Esophagus (tissue), 2 donors: ENCODE measurements around the gene OR6N1. TPM values are rescaled to one million over a fixed set of nuclear protein-coding genes. Genes with fewer than 3 reads are reported as not detected.

Source experiments
- H3K27ac ChIP-seq, 2 donors: one replicate each; pipeline ENCODE4 v1.5.1; 2013; ENCODE audit warnings: low read depth in 2 of 2, mild to moderate bottlenecking in 2 of 2, inconsistent platforms in 1 of 2, low read length in 1 of 2, moderate library complexity in 1 of 2
- H3K27me3 ChIP-seq, 2 donors: one replicate each; pipeline ENCODE4 v1.6.1; 2013; ENCODE audit warnings: low read length in 2 of 2, control low read depth in 1 of 2, mild to moderate bottlenecking in 1 of 2; ENCODE audit not compliant: insufficient read depth in 2 of 2, control insufficient read depth in 1 of 2
- H3K36me3 ChIP-seq, 2 donors: one replicate each; pipeline ENCODE4 v1.6.1; 2013; ENCODE audit warnings: low read length in 1 of 2; ENCODE audit not compliant: control insufficient read depth in 2 of 2, insufficient read depth in 2 of 2
- H3K4me1 ChIP-seq, 2 donors: one replicate each; pipeline ENCODE4 v1.6.1; 2013; ENCODE audit warnings: low read length in 1 of 2; ENCODE audit not compliant: control insufficient read depth in 2 of 2, insufficient read depth in 2 of 2
- H3K4me3 ChIP-seq, 2 donors: one replicate each; pipeline ENCODE4 v1.5.1; 2013; ENCODE audit warnings: low read length in 2 of 2, mild to moderate bottlenecking in 2 of 2, low read depth in 1 of 2, moderate library complexity in 1 of 2
- H3K9me3 ChIP-seq, 2 donors: one replicate each; pipeline ENCODE4 v1.6.1; 2013; ENCODE audit warnings: mild to moderate bottlenecking in 2 of 2, low read depth in 1 of 2, low read length in 1 of 2, moderate library complexity in 1 of 2; ENCODE audit not compliant: control insufficient read depth in 2 of 2, insufficient read depth in 1 of 2
- WGBS, 2 donors: extraction: QIAGEN DNeasy Blood & Tissue Kit; methylation state at CpG; one replicate each; pipeline ENCODE4 v1.1.7; 2013; 5-methylcytosine and 5-hydroxymethylcytosine counted together
- polyA plus RNA-seq, 2 donors: library from polyadenylated mRNA; stranded (reverse); fragments of 200-250 nt; gene quantifications; one replicate each; pipeline ENCODE4 v1.2.3, GENCODE V29; 2013
- donor health status: healthy with polysubstance abuse.
- donor health status: Bipolar disorder and iron deficiency.

OR6N1 gene
- polyA plus RNA-seq, 2 donors = not detected

- Histone ChIP-seq H3K27ac (no peak overlapping the region), H3K27me3 (no peaks in the 10 kb centered on the region), H3K4me3 (no peak overlapping the region), H3K4me1 (no peaks in the 10 kb centered on the region), H3K36me3 (no peaks in the 10 kb centered on the region), H3K9me3 (no peaks in the 10 kb centered on the region)
- 87% methylated on average over 5 of the region's 5 CpGs for WGBS, 2 donors
These were observed 37.9 kb upstream of the OR6N1 start for GRCh38 chr1:158809862-158810261.

- no peaks in the 10 kb centered on the region for H3K9me3 ChIP-seq
- 88 to 91% methylated on average over 3 of the region's 3 CpGs for WGBS, 2 donors
- H3K27ac ChIP-seq = no peak overlapping the region
- no peak overlapping the region for H3K4me3 ChIP-seq
- H3K4me1 ChIP-seq = no peaks in the 10 kb centered on the region
- H3K27me3 ChIP-seq = no peaks in the 10 kb centered on the region
- H3K36me3 ChIP-seq = no peaks in the 10 kb centered on the region
These were observed 37.3 kb upstream of the OR6N1 start for GRCh38 chr1:158809256-158809655.

GRCh38 chr1:158806916-158807536 lies 35.0 kb upstream of the OR6N1 start:
- Histone ChIP-seq H3K27ac (no peak overlapping the region), H3K9me3 (no peaks in the 10 kb centered on the region), H3K4me1 (no peaks in the 10 kb centered on the region), H3K27me3 (no peaks in the 10 kb centered on the region), H3K4me3 (no peak overlapping the region), H3K36me3 (no peaks in the 10 kb centered on the region)
- 68 to 71% methylated on average over 6 of the region's 6 CpGs for WGBS, 2 donors

GRCh38 chr1:158803678-158804077 lies 31.7 kb upstream of the OR6N1 start:
- Histone ChIP-seq H3K27ac (no peak overlapping the region), H3K9me3 (no peaks in the 10 kb centered on the region), H3K4me1 (no peaks in the 10 kb centered on the region), H3K36me3 (no peaks in the 10 kb centered on the region), H3K27me3 (no peaks in the 10 kb centered on the region), H3K4me3 (no peak overlapping the region)
- 52 to 62% methylated on average over 1 of the region's 1 CpG for WGBS, 2 donors

- H3K4me1 ChIP-seq = no peaks in the 10 kb centered on the region
- no peaks in the 10 kb centered on the region for H3K27me3 ChIP-seq
- no peak overlapping the region for H3K4me3 ChIP-seq
- no peaks in the 10 kb centered on the region for H3K9me3 ChIP-seq
- H3K36me3 ChIP-seq = no peaks in the 10 kb centered on the region
- 82 to 91% methylated on average over 1 of the region's 1 CpG for WGBS, 2 donors
- H3K27ac ChIP-seq = no peak overlapping the region
These were observed 29.4 kb upstream of the OR6N1 start for GRCh38 chr1:158801396-158801795.

- Histone ChIP-seq H3K27ac (no peak overlapping the region), H3K4me3 (no peak overlapping the region), H3K4me1 (no peaks in the 10 kb centered on the region), H3K27me3 (no peaks in the 10 kb centered on the region), H3K9me3 (no peaks in the 10 kb centered on the region), H3K36me3 (no peaks in the 10 kb centered on the region)
- WGBS, 2 donors = 83 to 90% methylated on average over 2 of the region's 2 CpGs
These were observed 28.5 kb upstream of the OR6N1 start for GRCh38 chr1:158800526-158800925.

- WGBS, 2 donors = 77 to 78% methylated on average over 4 of the region's 4 CpGs
- no peaks in the 10 kb centered on the region for H3K9me3 ChIP-seq
- H3K27me3 ChIP-seq = no peaks in the 10 kb centered on the region
- no peak overlapping the region for H3K4me3 ChIP-seq
- no peaks in the 10 kb centered on the region for H3K4me1 ChIP-seq
- no peaks in the 10 kb centered on the region for H3K36me3 ChIP-seq
- no peak overlapping the region for H3K27ac ChIP-seq
These were observed 27.7 kb upstream of the OR6N1 start for GRCh38 chr1:158799689-158800088.

- 61 to 73% methylated on average over 3 of the region's 3 CpGs for WGBS, 2 donors
- H3K27ac ChIP-seq = no peak overlapping the region
- no peaks in the 10 kb centered on the region for H3K36me3 ChIP-seq
- H3K9me3 ChIP-seq = no peaks in the 10 kb centered on the region
- no peaks in the 10 kb centered on the region for H3K4me1 ChIP-seq
- no peaks in the 10 kb centered on the region for H3K27me3 ChIP-seq
- no peak overlapping the region for H3K4me3 ChIP-seq
These were observed 26.5 kb upstream of the OR6N1 start for GRCh38 chr1:158798531-158798930.

GRCh38 chr1:158794247-158794646 lies 22.3 kb upstream of the OR6N1 start:
- no peaks in the 10 kb centered on the region for H3K27me3 ChIP-seq
- no peaks in the 10 kb centered on the region for H3K4me1 ChIP-seq
- H3K27ac ChIP-seq = no peak overlapping the region
- no peaks in the 10 kb centered on the region for H3K36me3 ChIP-seq
- 66 to 71% methylated on average over 6 of the region's 6 CpGs for WGBS, 2 donors
- no peak overlapping the region for H3K4me3 ChIP-seq
- H3K9me3 ChIP-seq = no peaks in the 10 kb centered on the region

- Histone ChIP-seq H3K9me3 (no peaks in the 10 kb centered on the region), H3K27me3 (no peaks in the 10 kb centered on the region), H3K27ac (no peak overlapping the region), H3K4me3 (no peak overlapping the region), H3K36me3 (no peaks in the 10 kb centered on the region), H3K4me1 (no peaks in the 10 kb centered on the region)
- 73 to 79% methylated on average over 2 of the region's 2 CpGs for WGBS, 2 donors
These were observed 21.6 kb upstream of the OR6N1 start for GRCh38 chr1:158793604-158794003.
